ENCODE measurements around the gene ERC2.
"Not testable (repeated sequence)": the region's sequence is repeated elsewhere in the genome, so short reads cannot be mapped to it uniquely, and the experiment has no call there.

The ERC2 gene

DNA sequence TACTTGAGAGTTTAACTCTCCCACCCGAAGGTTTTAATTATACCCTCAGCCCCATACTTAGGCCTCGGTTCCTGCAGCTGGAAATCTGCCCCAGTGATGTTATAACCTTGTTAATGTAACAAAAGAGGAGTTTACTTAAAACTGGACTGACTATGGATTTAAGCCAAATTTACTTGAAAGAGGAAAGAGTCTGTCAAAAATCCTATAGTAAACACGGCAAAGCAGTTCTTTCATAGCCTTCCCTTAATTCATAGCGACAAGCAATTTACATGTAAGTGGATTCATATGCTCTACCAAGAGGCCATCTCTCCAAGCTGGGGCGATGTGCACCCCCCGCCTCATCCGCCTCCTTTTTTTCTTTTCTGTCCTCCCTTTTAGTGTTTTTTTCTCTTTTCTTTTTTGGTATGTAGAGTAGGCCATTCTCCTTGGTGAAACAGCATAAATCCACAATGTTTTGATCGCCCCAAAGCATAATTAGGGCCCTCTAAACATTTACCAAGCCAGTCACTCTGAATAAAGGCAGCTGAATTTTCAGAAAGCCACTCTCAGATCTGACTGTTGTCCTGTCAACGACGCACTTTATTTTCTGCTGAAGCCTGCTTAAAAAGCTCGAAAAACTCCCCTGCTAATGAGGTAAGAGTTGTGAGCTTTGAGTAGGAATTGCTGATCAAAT lies 608.1 kb downstream of the ERC2 start:
- DNase-seq, result no peak

DNA sequence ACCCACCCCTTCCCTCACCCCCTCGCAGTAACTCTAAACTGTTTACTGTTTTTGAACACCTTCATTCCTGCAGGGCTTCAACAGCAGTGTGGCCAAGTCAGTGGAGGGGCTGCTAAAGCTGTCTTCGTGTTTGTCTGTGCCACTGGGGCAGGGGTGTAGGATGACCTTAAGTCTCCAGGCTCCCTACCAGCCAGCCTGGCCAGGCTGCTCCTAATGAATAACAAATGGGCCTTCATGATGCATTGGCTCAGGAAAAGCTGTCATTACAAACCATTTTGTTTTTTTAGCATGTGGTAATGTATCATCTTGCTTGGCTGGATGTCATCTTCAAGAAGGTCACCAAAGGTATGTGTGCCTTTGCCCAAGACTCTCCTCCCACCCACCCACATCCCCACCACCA lies 609.0 kb downstream of the ERC2 start:
- DNase-seq, result no peak

DNA sequence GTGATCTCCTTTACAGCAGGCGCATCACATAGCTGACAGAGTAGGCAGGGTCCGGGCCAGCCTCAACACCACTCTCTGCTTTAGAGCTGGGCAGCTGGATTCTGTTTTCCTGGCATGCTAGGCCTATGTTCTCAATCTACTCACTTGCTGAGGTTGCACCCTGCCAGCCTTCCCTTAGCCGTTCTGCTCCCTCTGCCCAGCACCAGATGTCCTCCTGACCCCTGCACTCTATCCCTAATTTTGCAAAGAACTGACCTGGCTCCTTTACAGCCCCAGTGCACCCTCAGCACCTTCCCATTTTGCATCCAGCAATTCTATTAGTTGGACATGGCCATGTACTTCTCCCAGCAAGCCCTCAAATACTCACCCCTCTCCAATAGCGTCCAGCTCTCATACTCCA lies 609.5 kb downstream of the ERC2 start:
- DNase-seq, result no peak

DNA sequence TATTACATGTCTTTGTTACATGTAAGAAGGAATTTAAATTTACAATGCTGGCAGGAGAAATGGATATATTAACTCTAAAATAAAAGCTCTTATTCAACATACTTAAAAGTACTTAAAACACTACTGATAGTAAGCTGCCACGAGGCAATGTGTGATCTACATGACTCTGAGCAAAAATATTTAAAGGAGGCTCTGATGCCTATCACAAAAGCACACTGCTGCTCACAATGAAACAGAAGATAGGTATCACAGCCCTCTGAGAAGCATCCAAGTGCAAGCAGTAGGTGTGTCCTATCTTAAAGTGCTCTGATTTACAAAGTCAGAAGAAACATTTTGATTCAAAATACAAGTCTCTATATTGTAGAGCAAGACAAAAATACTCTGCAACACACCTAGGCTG lies 610.0 kb downstream of the ERC2 start:
- DNase-seq, result no peak

DNA sequence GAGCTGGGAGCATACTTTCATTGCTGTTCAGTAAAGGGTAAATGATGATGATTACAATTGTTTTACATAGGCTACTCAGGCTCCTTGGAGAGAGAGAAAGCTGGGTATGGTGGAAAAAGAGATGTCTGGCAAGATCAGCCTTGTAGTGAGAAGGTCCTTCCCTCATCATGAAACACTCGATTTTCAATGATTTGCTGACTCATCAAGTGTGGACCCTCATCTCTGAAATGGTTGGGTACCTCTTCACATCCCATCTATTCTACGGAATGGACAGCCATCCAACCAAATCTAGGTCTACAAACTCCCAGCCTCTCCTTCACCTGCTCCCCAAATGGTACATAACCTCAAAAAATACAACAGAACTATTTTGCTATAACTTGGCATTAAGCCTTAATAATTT lies 610.6 kb downstream of the ERC2 start:
- DNase-seq, result no peak

DNA sequence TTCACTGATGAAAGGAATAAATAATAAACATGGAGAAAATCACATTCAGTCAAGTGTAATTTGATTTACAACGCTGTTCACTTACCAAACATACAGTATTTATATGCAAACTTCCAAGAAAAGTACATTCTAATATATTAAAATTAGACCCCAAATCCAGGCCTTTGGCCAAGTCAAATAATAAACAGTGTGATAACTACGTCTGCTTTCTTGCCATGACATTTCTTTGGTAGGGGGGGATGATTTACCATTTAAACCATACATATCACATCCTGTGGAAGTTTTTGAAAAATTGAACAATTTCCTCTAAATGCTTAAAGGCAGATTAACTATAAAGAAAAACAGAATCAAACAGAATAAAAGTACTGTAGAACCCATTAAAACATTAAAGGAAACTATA lies 613.0 kb downstream of the ERC2 start:
- DNase-seq, result no peak

DNA sequence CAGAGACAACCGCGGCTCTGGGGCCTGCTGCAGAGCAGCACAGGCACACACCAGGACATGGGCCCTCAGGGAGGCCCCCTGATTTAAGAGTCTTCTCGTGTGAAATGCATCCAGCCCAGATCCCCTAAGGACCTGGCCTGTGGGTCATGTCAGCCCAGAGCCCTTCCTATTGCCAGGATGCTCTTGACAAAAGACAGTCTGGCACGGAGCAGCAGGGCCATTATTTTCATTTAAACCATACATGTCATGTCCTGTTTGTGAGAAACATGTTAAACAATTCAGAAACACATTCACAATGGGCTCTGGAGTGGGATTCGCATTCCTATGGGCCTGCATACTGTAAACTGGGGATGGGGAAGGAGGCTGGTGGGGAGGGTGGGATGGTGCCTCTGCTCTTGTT lies 613.8 kb downstream of the ERC2 start:
- no peak for DNase-seq

DNA sequence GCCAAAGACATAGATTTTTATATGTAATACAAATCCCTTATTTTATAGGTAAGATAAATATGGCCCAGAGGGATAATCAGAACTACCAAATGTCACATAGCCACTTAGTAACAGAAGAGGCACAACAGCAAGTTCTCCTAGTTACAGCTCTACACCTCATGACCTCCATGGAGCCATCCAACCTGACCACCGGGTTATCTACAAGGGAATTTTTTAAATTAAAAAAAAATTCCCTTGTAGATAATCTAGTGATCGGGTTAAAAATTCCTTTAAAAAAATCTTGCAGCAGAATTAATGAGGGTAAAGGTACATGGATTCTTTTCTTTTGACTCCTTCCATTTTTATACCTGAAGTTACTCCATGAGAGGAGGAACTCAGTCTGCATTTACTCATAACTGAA lies 615.9 kb downstream of the ERC2 start:
- DNase-seq, result no peak

DNA sequence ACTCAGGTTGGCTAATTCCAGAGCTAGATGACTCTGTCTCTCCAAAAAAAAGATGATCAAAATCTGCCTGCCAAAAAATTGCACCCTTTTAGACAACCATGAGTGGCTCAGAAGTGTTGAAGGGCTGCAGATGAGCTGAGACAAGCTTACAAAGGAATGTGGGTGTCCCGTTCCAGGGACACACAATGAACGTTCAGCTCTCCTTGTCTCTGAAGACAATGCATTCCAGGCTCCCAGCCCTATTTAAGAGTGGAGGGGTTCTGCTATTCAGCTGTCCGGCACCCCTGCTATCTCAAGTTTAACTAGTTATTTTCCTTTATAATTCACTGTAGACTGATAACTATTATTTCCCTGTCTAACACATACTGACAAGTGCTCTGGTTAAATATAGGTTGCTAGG lies 626.1 kb downstream of the ERC2 start:
- DNase-seq, result no peak

DNA sequence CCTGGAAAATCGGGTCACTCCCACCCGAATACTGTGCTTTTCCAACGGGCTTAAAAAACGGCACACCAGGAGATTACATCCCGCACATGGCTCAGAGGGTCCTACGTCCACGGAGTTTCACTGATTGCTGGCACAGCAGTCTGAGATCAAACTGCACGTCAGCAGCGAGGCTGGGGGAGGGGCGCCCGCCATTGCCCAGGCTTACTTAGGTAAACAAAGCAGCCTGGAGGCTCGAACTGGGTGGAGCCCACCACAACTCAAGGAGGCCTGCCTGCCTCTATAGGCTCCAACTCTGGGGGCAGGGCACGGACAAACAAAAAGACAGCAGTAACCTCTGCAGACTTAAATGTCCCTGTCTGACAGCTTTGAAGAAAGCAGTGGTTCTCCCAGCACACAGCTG lies 636.4 kb downstream of the ERC2 start:
- DNase-seq, result not testable (repeated sequence)

DNA sequence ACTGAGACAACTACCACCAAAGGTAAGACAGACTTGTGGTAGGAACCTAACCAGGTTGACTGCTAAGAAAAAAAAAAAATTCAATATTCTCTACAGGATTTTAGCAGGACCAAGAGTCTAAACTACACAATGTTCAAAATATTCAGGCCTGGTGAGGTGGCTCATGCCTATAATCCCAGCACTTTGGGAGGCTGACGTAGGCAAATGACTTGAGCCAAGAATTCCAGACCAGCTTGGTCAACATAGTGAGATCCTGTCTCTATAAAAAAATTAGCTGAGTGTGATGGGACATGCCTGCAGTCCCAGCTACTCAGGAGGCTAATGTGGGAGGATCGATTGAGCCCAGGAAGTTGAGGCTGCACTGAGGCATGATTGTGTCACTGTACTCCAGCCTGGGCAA lies 639.6 kb downstream of the ERC2 start:
- DNase-seq, result no peak

DNA sequence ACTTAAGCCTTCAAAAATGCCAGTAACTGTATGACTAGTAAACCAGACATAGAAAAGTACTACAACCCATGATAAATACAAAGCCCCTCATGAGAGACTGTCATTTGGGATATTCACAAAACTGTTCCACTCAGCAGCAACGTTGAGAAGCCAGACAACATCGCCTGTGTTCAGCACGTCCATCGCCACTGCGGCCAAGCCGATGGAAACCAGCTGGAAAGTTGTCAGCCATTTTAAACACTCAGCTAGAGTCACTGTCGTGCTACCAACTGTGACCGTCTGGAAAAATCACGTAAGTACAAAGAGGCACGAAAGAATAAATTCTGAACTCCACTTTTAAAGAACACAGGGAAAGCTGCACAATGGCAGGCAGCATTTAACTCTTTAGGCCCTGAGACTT lies 640.5 kb downstream of the ERC2 start:
- DNase-seq, result no peak

DNA sequence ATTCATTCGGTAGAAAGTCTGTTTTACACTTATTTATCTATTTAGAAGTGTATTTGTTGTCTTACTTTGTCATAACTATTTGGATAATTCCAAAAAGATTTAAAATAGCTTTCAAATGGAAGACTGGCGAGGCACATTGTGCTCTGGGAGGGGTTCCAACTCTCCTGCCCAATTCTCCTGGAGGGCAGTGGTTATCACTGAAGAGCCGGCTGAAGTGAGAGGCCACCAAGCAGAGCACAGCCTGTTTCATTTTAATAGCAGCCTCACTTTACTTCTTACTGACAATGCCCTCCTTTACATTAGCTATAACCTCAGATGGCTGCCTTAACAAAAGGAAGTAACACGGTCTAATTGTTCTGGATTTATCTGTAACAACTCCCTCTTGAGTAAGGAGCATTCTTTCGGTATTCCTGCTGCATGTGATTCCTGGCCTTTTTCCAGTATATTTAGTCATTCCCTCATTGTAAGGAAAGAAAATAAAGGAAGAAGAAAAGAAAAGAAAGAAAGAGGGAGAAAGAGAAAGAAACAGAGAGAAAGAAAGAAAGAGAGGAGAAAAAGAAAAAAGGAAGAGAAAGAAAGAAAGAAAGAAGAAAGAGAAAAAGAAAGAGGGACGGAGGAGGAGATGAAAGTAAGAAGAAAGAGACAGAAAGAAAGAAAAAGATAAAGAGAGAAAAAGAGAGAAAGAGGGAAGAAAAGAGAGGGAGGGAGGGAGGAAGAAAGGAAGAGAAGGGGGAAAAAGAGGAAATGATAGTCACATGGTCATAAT lies 641.4 kb downstream of the ERC2 start:
- DNase-seq, result no peak

DNA sequence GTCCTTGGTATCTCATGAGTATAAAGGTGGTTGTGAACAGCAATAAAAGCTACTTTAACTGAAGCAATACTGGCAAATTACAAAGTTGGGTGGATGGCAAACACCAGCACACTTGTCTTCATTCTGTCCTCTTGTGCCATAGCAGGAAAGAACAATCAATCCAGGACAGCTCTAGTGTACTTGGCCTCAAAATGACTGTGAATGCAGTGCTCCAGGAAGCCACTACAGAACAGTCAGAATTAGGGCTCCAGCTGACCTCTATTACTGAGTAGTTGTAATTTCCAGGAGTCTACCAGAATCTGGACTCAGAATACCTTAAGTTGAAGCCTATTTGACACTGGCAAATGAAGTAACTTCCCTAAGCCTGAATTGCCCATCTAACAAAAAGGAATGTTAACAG lies 642.2 kb downstream of the ERC2 start:
- DNase-seq, result no peak

DNA sequence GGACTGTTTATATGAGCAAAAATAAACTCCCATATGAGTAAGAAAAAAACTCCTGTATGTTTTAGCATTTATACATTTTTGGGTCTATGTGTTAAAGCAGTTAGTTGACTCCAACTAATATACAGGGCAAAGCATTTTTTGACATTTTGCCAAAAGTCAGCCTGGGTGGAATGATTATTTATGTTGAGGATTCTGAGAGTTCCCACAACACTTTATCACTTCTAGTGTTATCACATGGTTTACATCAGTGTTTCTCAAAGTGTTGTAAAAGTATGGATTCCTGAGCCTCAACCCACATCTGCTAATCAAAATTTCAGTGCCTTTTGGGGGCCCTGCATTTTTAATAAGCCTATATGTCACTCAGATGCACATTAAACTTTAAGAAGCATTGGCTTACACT lies 643.9 kb downstream of the ERC2 start:
- no peak for DNase-seq

DNA sequence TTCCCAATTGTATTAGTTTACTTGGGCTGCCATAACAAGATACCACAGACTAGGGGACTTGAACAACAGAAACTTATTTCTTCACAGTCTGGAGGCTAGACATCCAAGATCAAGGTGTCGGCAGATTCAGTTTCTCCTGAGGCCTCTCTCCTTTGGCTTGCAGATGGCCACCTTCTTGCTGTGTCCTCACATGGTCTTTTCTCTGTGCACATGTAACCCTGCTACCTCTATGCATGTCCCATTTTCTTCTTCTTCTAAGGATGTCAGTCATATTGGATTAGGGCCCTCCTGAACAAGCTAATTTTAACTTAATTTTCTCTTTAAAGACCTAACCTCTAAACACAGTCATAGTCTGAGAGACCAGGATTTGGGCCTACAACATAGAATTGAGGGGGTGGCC lies 644.4 kb downstream of the ERC2 start:
- DNase-seq, result no peak

DNA sequence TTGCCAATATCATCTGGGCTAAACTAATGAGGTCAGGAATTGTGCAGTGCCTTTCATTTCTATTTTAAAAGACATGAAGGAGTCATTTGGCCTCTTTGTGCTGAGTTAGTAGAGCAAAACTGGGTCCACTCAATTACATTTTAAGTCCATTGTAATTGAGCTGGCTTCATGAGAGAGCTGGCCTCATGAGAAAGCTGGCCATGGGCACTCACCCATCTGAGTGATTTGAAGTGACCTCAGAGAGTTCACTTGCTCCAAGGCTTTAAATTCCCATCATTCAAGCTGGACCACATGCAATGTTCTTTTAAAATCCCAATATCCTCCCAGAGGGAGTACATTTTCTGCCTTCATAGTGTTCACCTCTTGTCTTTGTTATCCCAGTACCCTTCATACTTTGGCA lies 645.3 kb downstream of the ERC2 start:
- DNase-seq, result no peak

DNA sequence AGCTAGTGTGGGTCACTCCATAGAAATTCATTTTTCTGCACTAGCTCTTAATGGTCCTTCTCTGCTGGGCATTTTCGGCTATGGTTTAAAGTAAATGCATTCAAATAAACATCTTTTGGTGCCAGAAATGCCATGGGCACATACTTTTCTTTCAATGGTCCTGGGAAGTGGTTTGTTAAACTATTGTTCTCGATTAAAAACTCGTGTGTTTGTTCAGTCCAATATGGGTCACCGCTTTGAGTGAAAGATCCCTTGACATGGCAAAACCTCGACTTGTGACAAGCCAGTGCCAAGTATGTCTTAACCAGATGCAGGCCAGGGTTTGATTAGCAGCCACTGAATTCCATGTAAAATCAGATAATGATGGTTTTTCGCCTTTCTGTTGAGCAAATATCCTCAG lies 649.3 kb downstream of the ERC2 start:
- DNase-seq, result no peak

DNA sequence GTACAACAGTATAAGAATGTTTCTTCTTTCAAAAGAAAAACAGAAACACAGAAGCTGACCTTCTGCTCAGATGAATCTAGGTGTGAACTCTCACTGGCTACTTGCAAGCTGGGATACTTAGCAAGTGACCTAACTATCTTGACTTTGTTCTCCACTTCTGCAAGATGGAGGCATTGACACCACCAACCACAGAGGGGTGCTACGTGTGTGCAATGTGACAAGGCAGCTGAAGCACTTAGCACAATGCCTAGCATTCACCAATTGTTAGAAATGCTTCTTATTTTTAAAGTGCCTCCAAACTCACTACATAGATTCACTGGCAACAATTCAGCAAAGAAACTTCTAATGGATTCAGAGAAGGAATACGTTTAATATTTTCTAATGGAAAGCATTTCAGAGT lies 649.8 kb downstream of the ERC2 start:
- DNase-seq, result no peak

DNA sequence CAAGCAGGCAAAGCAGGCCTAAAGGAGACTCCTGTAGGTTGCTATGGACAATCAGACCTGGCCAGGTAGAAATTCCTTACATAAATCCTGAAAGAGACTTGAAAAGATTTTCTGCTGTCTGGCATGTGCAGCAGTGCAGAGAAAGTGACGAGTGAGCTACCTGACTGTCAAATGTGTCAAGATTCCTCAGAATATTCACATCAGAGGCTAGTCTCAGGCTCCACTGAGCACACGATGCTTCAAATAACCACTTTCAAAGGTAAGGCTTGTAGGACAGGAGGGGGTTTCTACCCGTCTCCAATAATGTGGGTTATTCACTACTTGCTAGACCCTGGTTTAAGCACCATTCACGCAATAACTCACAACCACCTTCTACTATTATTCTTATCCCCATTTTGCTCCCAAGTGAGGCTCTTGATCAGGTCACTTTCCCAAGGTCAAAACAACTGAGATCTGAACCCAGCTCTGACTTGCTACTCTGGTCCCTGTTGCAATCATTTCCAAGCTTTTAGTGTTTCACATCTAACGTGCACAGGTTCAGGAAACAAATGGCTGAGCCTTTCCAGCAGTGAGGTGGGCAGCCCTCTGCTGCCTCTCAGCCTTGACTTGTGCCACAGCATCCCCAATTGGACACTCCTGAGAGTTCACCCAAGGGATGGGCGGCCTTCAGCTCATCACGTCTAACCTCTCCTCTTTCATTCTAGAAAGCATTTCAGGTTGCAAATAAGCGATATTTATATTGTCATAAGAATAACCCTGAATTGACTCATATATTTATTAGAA lies 651.3 kb downstream of the ERC2 start:
- no peak for DNase-seq

DNA sequence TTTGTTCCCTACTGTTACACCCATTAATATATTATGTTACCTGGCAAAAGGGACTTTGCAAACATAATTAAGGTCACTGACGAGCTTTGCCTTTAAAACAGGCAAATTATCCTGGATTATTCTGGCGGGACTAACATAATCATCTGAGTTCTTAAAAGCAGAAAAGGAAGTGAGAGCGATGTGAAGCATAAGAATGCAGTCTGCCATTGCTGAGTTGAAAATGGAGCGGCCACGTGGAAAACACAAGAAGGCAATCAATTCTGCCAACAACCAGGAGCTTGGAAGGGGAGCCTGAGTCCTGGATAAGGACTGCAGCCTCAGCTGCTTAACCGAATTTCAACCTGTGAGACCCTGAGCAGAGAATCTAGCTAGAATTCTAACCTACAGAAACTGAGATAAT lies 653.0 kb downstream of the ERC2 start:
- no peak for DNase-seq

DNA sequence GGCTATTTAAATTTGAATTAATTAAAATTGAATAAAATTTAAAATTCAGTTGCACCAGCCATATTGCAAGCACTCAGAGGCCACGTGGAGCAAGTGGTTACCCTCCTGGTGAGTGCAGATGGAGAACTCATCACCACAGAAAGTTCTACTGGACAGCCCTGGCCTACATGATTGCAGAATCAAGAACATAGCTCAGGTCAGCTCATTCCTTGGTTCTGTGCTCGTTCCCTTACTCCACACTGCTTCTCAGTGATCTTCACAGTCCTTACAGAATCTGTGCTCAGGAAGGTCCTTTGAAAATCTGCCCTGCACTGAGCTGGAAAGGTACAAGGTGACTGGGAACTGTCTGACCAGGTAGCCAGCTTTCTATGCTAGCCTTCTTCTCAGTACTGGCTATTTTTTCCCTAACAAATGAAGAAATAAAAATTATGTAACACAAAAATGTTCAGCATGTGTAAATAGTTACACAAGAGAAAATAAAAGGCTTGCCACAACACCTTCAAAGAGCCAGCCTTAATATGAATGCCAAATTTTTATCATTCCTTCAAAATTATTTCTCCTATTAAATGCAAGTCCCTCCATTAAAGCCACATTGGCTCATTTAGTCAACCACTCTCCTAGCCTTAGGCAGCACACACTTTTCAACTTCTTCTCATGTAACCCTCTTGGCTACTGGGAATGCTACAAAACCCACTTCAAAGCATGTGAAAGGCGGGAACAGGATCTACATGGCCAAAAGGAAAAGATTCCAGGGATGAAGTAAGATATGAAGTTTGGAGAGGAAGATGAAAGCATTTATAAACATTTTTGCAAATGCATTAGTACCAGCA lies 654.8 kb downstream of the ERC2 start:
- DNase-seq, result no peak

DNA sequence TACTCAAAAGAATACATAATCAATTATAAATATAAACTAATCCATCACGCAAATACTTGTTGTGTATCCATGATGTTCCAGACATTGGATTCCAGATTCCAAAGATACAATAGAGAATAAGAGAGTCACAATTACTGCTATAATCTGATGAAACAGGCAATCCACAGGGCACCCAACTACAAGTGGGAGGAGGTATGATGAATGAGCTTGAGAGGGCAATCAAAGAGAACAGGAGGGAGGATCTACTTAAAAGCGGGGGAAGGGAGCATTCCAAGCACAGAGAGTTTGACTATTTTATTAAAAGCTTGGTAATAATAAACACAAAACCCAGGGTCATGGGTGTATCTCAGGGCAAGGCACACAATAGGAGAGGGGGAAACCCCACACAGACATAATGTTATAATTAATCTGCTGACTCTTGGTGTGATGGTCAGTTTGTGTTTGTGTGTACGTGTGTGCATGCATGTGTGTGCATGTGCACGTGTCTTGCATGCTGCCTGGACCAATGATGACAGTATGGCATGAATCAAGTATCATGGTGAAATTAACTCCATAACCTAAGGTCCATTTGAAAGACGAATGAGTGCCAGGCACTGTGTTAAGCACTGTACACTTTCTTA lies 655.8 kb downstream of the ERC2 start:
- DNase-seq, result no peak
